Measurements from ENCODE around the gene COL26A1. TPM values are rescaled to one million over a fixed set of nuclear protein-coding genes. Genes with fewer than 3 reads are reported as not detected.

COL26A1 gene
- total RNA-seq, 1 donor from 2014 or later: 7.8 TPM

- no peak overlapping the region for H3K27ac ChIP-seq (ENCODE audit: low read depth, low read length)
- H3K4me1 ChIP-seq (ENCODE audit: control insufficient read depth in 3 of 3, insufficient read depth in 3 of 3, low read length in 3 of 3): no peaks in the 10 kb centered on the region
- H3K27me3 ChIP-seq (ENCODE audit: control insufficient read depth in 3 of 3, insufficient read depth in 3 of 3, low read length in 3 of 3): peaks cover 13 to 40% (median 37%) of the 10 kb centered on the region in 3 donors
These were observed 36.0 kb downstream of the COL26A1 start for GRCh38 chr7:101398396-101399289.

GRCh38 chr7:101399759-101400158 is 37.1 kb downstream of the COL26A1 start:
- Histone ChIP-seq H3K9me3 (ENCODE audit: control insufficient read depth in 3 of 3, low read length in 3 of 3) (no peaks in the 10 kb centered on the region), H3K27ac (ENCODE audit: low read depth, low read length) (no peak overlapping the region), H3K9ac (ENCODE audit: low read depth in 1 of 3, low read length in 3 of 3) (no peak overlapping the region), H3K4me3 (ENCODE audit: low read length in 3 of 3) (no peak overlapping the region), H3K27me3 (ENCODE audit: control insufficient read depth in 3 of 3, insufficient read depth in 3 of 3, low read length in 3 of 3) (peaks cover 13 to 45% (median 41%) of the 10 kb centered on the region in 3 donors), H3K36me3 (ENCODE audit: control insufficient read depth in 3 of 3, insufficient read depth in 3 of 3, low read length in 3 of 3) (no peaks in the 10 kb centered on the region), H3K4me1 (ENCODE audit: control insufficient read depth in 3 of 3, insufficient read depth in 3 of 3, low read length in 3 of 3) (no peaks in the 10 kb centered on the region)

More at GRCh38 chr7:101398396-101399289, 36.0 kb downstream of the COL26A1 start:
- H3K9ac ChIP-seq (ENCODE audit: low read depth in 1 of 3, low read length in 3 of 3): no peak overlapping the region
- H3K9me3 ChIP-seq (ENCODE audit: control insufficient read depth in 3 of 3, low read length in 3 of 3): no peaks in the 10 kb centered on the region
- H3K4me3 ChIP-seq (ENCODE audit: low read length in 3 of 3): no peak overlapping the region
- no peaks in the 10 kb centered on the region for H3K36me3 ChIP-seq (ENCODE audit: control insufficient read depth in 3 of 3, insufficient read depth in 3 of 3, low read length in 3 of 3)

- Histone ChIP-seq H3K9me3 (ENCODE audit: control insufficient read depth in 3 of 3, low read length in 3 of 3) (no peaks in the 10 kb centered on the region), H3K36me3 (ENCODE audit: control insufficient read depth in 3 of 3, insufficient read depth in 3 of 3, low read length in 3 of 3) (no peaks in the 10 kb centered on the region), H3K9ac (ENCODE audit: low read depth in 1 of 3, low read length in 3 of 3) (no peak overlapping the region), H3K4me3 (ENCODE audit: low read length in 3 of 3) (no peak overlapping the region), H3K27me3 (ENCODE audit: control insufficient read depth in 3 of 3, insufficient read depth in 3 of 3, low read length in 3 of 3) (peaks cover 13 to 45% (median 42%) of the 10 kb centered on the region in 3 donors), H3K4me1 (ENCODE audit: control insufficient read depth in 3 of 3, insufficient read depth in 3 of 3, low read length in 3 of 3) (no peaks in the 10 kb centered on the region), H3K27ac (ENCODE audit: low read depth, low read length) (no peak overlapping the region)
These were observed 38.1 kb downstream of the COL26A1 start for GRCh38 chr7:101400751-101401150.

GRCh38 chr7:101401390-101402080 is 38.9 kb downstream of the COL26A1 start:
- Histone ChIP-seq H3K4me1 (ENCODE audit: control insufficient read depth in 3 of 3, insufficient read depth in 3 of 3, low read length in 3 of 3) (no peaks in the 10 kb centered on the region), H3K27ac (ENCODE audit: low read depth, low read length) (no peak overlapping the region), H3K27me3 (ENCODE audit: control insufficient read depth in 3 of 3, insufficient read depth in 3 of 3, low read length in 3 of 3) (peaks cover 11 to 43% (median 40%) of the 10 kb centered on the region in 3 donors), H3K9me3 (ENCODE audit: control insufficient read depth in 3 of 3, low read length in 3 of 3) (no peaks in the 10 kb centered on the region), H3K36me3 (ENCODE audit: control insufficient read depth in 3 of 3, insufficient read depth in 3 of 3, low read length in 3 of 3) (no peaks in the 10 kb centered on the region), H3K9ac (ENCODE audit: low read depth in 1 of 3, low read length in 3 of 3) (no peak overlapping the region), H3K4me3 (ENCODE audit: low read length in 3 of 3) (no peak overlapping the region)

- H3K27ac ChIP-seq (ENCODE audit: low read depth, low read length): no peak overlapping the region
- H3K27me3 ChIP-seq (ENCODE audit: control insufficient read depth in 3 of 3, insufficient read depth in 3 of 3, low read length in 3 of 3): peaks cover 15 to 43% (median 35%) of the 10 kb centered on the region in 3 donors
- H3K4me1 ChIP-seq (ENCODE audit: control insufficient read depth in 3 of 3, insufficient read depth in 3 of 3, low read length in 3 of 3): no peaks in the 10 kb centered on the region
- no peak overlapping the region for H3K9ac ChIP-seq (ENCODE audit: low read depth in 1 of 3, low read length in 3 of 3)
- H3K4me3 ChIP-seq (ENCODE audit: low read length in 3 of 3): no peak overlapping the region
- no peaks in the 10 kb centered on the region for H3K36me3 ChIP-seq (ENCODE audit: control insufficient read depth in 3 of 3, insufficient read depth in 3 of 3, low read length in 3 of 3)
- H3K9me3 ChIP-seq (ENCODE audit: control insufficient read depth in 3 of 3, low read length in 3 of 3): no peaks in the 10 kb centered on the region
These were observed 39.6 kb downstream of the COL26A1 start for GRCh38 chr7:101402081-101402779.

- no peak overlapping the region for H3K9ac ChIP-seq (ENCODE audit: low read depth in 1 of 3, low read length in 3 of 3)
- H3K4me1 ChIP-seq (ENCODE audit: control insufficient read depth in 3 of 3, insufficient read depth in 3 of 3, low read length in 3 of 3): no peaks in the 10 kb centered on the region
- H3K4me3 ChIP-seq (ENCODE audit: low read length in 3 of 3): no peak overlapping the region
- H3K27me3 ChIP-seq (ENCODE audit: control insufficient read depth in 3 of 3, insufficient read depth in 3 of 3, low read length in 3 of 3): peaks cover 15 to 45% (median 31%) of the 10 kb centered on the region in 3 donors
- no peak overlapping the region for H3K27ac ChIP-seq (ENCODE audit: low read depth, low read length)
- H3K9me3 ChIP-seq (ENCODE audit: control insufficient read depth in 3 of 3, low read length in 3 of 3): no peaks in the 10 kb centered on the region
- H3K36me3 ChIP-seq (ENCODE audit: control insufficient read depth in 3 of 3, insufficient read depth in 3 of 3, low read length in 3 of 3): no peaks in the 10 kb centered on the region
These were observed 40.2 kb downstream of the COL26A1 start for GRCh38 chr7:101402835-101403234.

- no peaks in the 10 kb centered on the region for H3K36me3 ChIP-seq (ENCODE audit: control insufficient read depth in 3 of 3, insufficient read depth in 3 of 3, low read length in 3 of 3)
- H3K9ac ChIP-seq (ENCODE audit: low read depth in 1 of 3, low read length in 3 of 3): no peak overlapping the region
- peaks cover 20 to 35% (median 21%) of the 10 kb centered on the region in 3 donors for H3K27me3 ChIP-seq (ENCODE audit: control insufficient read depth in 3 of 3, insufficient read depth in 3 of 3, low read length in 3 of 3)
- no peak overlapping the region for H3K27ac ChIP-seq (ENCODE audit: low read depth, low read length)
- peaks cover 4 to 6% (median 5%) of the 10 kb centered on the region in 3 donors for H3K9me3 ChIP-seq (ENCODE audit: control insufficient read depth in 3 of 3, low read length in 3 of 3)
- H3K4me3 ChIP-seq (ENCODE audit: low read length in 3 of 3): no peak overlapping the region
- no peaks in the 10 kb centered on the region for H3K4me1 ChIP-seq (ENCODE audit: control insufficient read depth in 3 of 3, insufficient read depth in 3 of 3, low read length in 3 of 3)
These were observed 42.9 kb downstream of the COL26A1 start for GRCh38 chr7:101405474-101406067.

GRCh38 chr7:101410743-101411507 is 48.2 kb downstream of the COL26A1 start:
- H3K36me3 ChIP-seq (ENCODE audit: control insufficient read depth in 3 of 3, insufficient read depth in 3 of 3, low read length in 3 of 3): no peaks in the 10 kb centered on the region
- H3K4me1 ChIP-seq (ENCODE audit: control insufficient read depth in 3 of 3, insufficient read depth in 3 of 3, low read length in 3 of 3): peaks cover 0 to 3% (median 0%) of the 10 kb centered on the region in 3 donors
- peaks cover 9 to 27% (median 9%) of the 10 kb centered on the region in 3 donors for H3K27me3 ChIP-seq (ENCODE audit: control insufficient read depth in 3 of 3, insufficient read depth in 3 of 3, low read length in 3 of 3)
- peaks cover 4 to 11% (median 5%) of the 10 kb centered on the region in 3 donors for H3K9me3 ChIP-seq (ENCODE audit: control insufficient read depth in 3 of 3, low read length in 3 of 3)
- H3K27ac ChIP-seq (ENCODE audit: low read depth, low read length): no peak overlapping the region
- no peak overlapping the region for H3K9ac ChIP-seq (ENCODE audit: low read depth in 1 of 3, low read length in 3 of 3)
- H3K4me3 ChIP-seq (ENCODE audit: low read length in 3 of 3): no peak overlapping the region

- no peaks in the 10 kb centered on the region for H3K36me3 ChIP-seq (ENCODE audit: control insufficient read depth in 3 of 3, insufficient read depth in 3 of 3, low read length in 3 of 3)
- H3K9ac ChIP-seq (ENCODE audit: low read depth in 1 of 3, low read length in 3 of 3): no peak overlapping the region
- H3K27ac ChIP-seq (ENCODE audit: low read depth, low read length): no peak overlapping the region
- H3K27me3 ChIP-seq (ENCODE audit: control insufficient read depth in 3 of 3, insufficient read depth in 3 of 3, low read length in 3 of 3): peaks cover 9 to 27% (median 9%) of the 10 kb centered on the region in 3 donors
- peaks cover 0 to 3% (median 0%) of the 10 kb centered on the region in 3 donors for H3K4me1 ChIP-seq (ENCODE audit: control insufficient read depth in 3 of 3, insufficient read depth in 3 of 3, low read length in 3 of 3)
- H3K9me3 ChIP-seq (ENCODE audit: control insufficient read depth in 3 of 3, low read length in 3 of 3): peaks cover 4 to 11% (median 5%) of the 10 kb centered on the region in 3 donors
- H3K4me3 ChIP-seq (ENCODE audit: low read length in 3 of 3): no peak overlapping the region
These were observed 48.8 kb downstream of the COL26A1 start for GRCh38 chr7:101411508-101411874.
